H9 (cell line): ENCODE data around the gene KRT24. TPM values are rescaled to one million over a fixed set of nuclear protein-coding genes. Genes with fewer than 3 reads are reported as not detected.

ENCODE experiments used
- DNase-seq: peaks from one replicate; pipeline ENCODE4 v3.0.0-alpha.2; 2017
- H2AFZ ChIP-seq: one replicate; pipeline ENCODE4 v1.6.1; 2013; ENCODE audit warnings: mild to moderate bottlenecking, low read length, control low read depth, moderate library complexity
- H2AK5ac ChIP-seq: 2 replicates; pipeline ENCODE4 v1.6.1; 2013; ENCODE audit warnings: low read length, control low read depth, mixed read lengths; ENCODE audit not compliant: insufficient read length
- H2BK120ac ChIP-seq: one replicate; pipeline ENCODE4 v1.6.1; 2013; ENCODE audit warnings: low read depth, mild to moderate bottlenecking, low read length, control low read depth, inconsistent platforms; ENCODE audit not compliant: poor library complexity, severe bottlenecking
- H2BK12ac ChIP-seq: 2 replicates; pipeline ENCODE4 v1.6.1; 2013; ENCODE audit warnings: low read length, control low read depth, mixed read lengths, low read depth; ENCODE audit not compliant: insufficient read length
- H2BK15ac ChIP-seq: 2 replicates; pipeline ENCODE4 v1.6.1; 2013; ENCODE audit warnings: low read depth, low read length, control low read depth
- H2BK20ac ChIP-seq: one replicate; pipeline ENCODE4 v1.6.1; 2013; ENCODE audit warnings: low read depth, mild to moderate bottlenecking, low read length, control low read depth, inconsistent platforms; ENCODE audit not compliant: poor library complexity, severe bottlenecking
- H2BK5ac ChIP-seq: 2 replicates; pipeline ENCODE4 v1.6.1; 2013; ENCODE audit warnings: low read length, control low read depth, mixed read lengths; ENCODE audit not compliant: insufficient read length
- H3K14ac ChIP-seq: 2 replicates; pipeline ENCODE4 v1.6.1; 2013; ENCODE audit warnings: low read length, control low read depth; ENCODE audit not compliant: insufficient read depth
- H3K18ac ChIP-seq: 2 replicates; pipeline ENCODE4 v1.6.1; 2013; ENCODE audit warnings: low read depth, mild to moderate bottlenecking, mixed read lengths, low read length, control low read depth; ENCODE audit not compliant: insufficient read length
- H3K23ac ChIP-seq: 2 replicates; pipeline ENCODE4 v1.6.1; 2013; ENCODE audit warnings: low read length, control low read depth, mixed read lengths, low read depth; ENCODE audit not compliant: insufficient read length
- H3K23me2 ChIP-seq: 2 replicates; pipeline ENCODE4 v1.6.1; 2013; ENCODE audit warnings: low read depth, mild to moderate bottlenecking, mixed read lengths, low read length, control low read depth; ENCODE audit not compliant: insufficient read length, poor library complexity, severe bottlenecking
- H3K27ac ChIP-seq: 2 replicates; pipeline ENCODE4 v1.5.1; 2013; ENCODE audit warnings: low read length, control low read depth, mixed read lengths, low read depth; ENCODE audit not compliant: insufficient read length
- H3K27me3 ChIP-seq: 2 replicates; pipeline ENCODE4 v1.6.1; 2013; ENCODE audit warnings: low read length, control low read depth, inconsistent platforms; ENCODE audit not compliant: insufficient read depth
- H3K4ac ChIP-seq: 2 replicates; pipeline ENCODE4 v1.6.1; 2013; ENCODE audit warnings: low read depth, mild to moderate bottlenecking, control low read depth, inconsistent platforms, low read length, moderate library complexity
- H3K4me1 ChIP-seq: 2 replicates; pipeline ENCODE4 v1.6.1; 2013; ENCODE audit warnings: low read length, control low read depth, inconsistent platforms; ENCODE audit not compliant: insufficient read depth
- H3K4me2 ChIP-seq: 2 replicates; pipeline ENCODE4 v1.6.1; 2013; ENCODE audit warnings: low read length, control low read depth, mixed read lengths; ENCODE audit not compliant: insufficient read length, insufficient read depth
- H3K56ac ChIP-seq: 2 replicates; pipeline ENCODE4 v1.6.1; 2013; ENCODE audit warnings: low read depth, mild to moderate bottlenecking, mixed read lengths, low read length, control low read depth; ENCODE audit not compliant: insufficient read length
- H3K79me1 ChIP-seq: 2 replicates; pipeline ENCODE4 v1.6.1; 2013; ENCODE audit warnings: low read depth, mild to moderate bottlenecking, moderate library complexity, low read length, control low read depth, inconsistent platforms; ENCODE audit not compliant: insufficient read depth, poor library complexity, severe bottlenecking
- H3K79me2 ChIP-seq: 2 replicates; pipeline ENCODE4 v1.6.1; 2013; ENCODE audit warnings: low read length, control low read depth, inconsistent platforms; ENCODE audit not compliant: insufficient read depth
- H3K9ac ChIP-seq: 2 replicates; pipeline ENCODE4 v1.6.1; 2013; ENCODE audit warnings: low read length, control low read depth, mixed read lengths; ENCODE audit not compliant: insufficient read length; ENCODE audit errors: extremely low read depth
- H3K9me3 ChIP-seq: one replicate; pipeline ENCODE4 v1.6.1; 2013; ENCODE audit warnings: low read depth, low read length, inconsistent platforms; ENCODE audit not compliant: control insufficient read depth
- H3T11ph ChIP-seq: one replicate; pipeline ENCODE4 v1.6.1; 2013; ENCODE audit warnings: mild to moderate bottlenecking, low read length, control low read depth, inconsistent platforms
- H4K20me1 ChIP-seq: one replicate; pipeline ENCODE4 v1.6.1; 2013; ENCODE audit not compliant: control insufficient read depth, insufficient read length, insufficient read depth
- H4K5ac ChIP-seq: 2 replicates; pipeline ENCODE4 v1.6.1; 2013; ENCODE audit warnings: low read depth, mild to moderate bottlenecking, mixed read lengths, low read length, control low read depth; ENCODE audit not compliant: insufficient read length
- H4K8ac ChIP-seq: replicated peaks from 2 replicates; pipeline ENCODE4 v1.6.1; 2013; ENCODE audit warnings: low read length, control low read depth, mixed read lengths, low read depth; ENCODE audit not compliant: insufficient read length
- H4K91ac ChIP-seq: 2 replicates; pipeline ENCODE4 v1.6.1; 2013; ENCODE audit warnings: low read depth, mild to moderate bottlenecking, moderate library complexity, mixed read lengths, low read length, control low read depth; ENCODE audit not compliant: insufficient read length
- H3K27ac Mint-ChIP-seq, 3 experiments: 2 replicates in 2 of 3; 3 replicates in 1 of 3; pipeline ENCODE4 v1.8.0; 2020 to 2021; ENCODE audit warnings: mixed read lengths in 3 of 3, mild to moderate bottlenecking in 1 of 3, moderate library complexity in 1 of 3
- H3K27me3 Mint-ChIP-seq: 2 replicates; pipeline ENCODE4 v1.8.0; 2021; ENCODE audit warnings: low read depth, mild to moderate bottlenecking, moderate library complexity, mixed read lengths
- H3K36me3 Mint-ChIP-seq, 3 experiments: 2 replicates in 2 of 3; 3 replicates in 1 of 3; pipeline ENCODE4 v1.8.0; 2020 to 2021; ENCODE audit warnings: low read depth in 3 of 3, mixed read lengths in 3 of 3; ENCODE audit not compliant: insufficient read depth in 1 of 3
- H3K4me1 Mint-ChIP-seq, 2 experiments: 2 replicates each; pipeline ENCODE4 v1.8.0; 2020; ENCODE audit warnings: mixed read lengths in 2 of 2
- H3K4me3 Mint-ChIP-seq, 2 experiments: 2 replicates in 1 of 2; 3 replicates in 1 of 2; pipeline ENCODE4 v1.8.0; 2020 to 2021; ENCODE audit warnings: mild to moderate bottlenecking in 2 of 2, mixed read lengths in 2 of 2, moderate library complexity in 1 of 2
- H3K9me3 Mint-ChIP-seq, 2 experiments: 2 replicates in 1 of 2; 3 replicates in 1 of 2; pipeline ENCODE4 v1.8.0; 2020; ENCODE audit warnings: mild to moderate bottlenecking in 2 of 2, mixed read lengths in 2 of 2, moderate library complexity in 1 of 2
- WGBS: extraction: QIAGEN DNeasy Blood & Tissue Kit; methylation state at CpG from one replicate; pipeline ENCODE4 v1.1.7; 2013; ENCODE audit warnings: missing lambda C conversion rate, low lambda C conversion rate, mixed read lengths; ENCODE audit not compliant: insufficient read length; ENCODE audit errors: extremely low coverage; 5-methylcytosine and 5-hydroxymethylcytosine counted together
- total RNA-seq: library from RNA; stranded (reverse); gene quantifications from 2 replicates; pipeline ENCODE4 v1.2.1, GENCODE V29; 2021
- TF ChIP-seq, protein P1 (sequence below): fragments of 200-600 bp; sonication (generic); conservative IDR thresholded peaks from 3 replicates; pipeline ENCODE4 v1.8.0; 2021; ENCODE audit warnings: antibody characterized with exemption, mild to moderate bottlenecking

Gene KRT24
- total RNA-seq, 1 experiment from 2014 or later: not detected

DNA sequence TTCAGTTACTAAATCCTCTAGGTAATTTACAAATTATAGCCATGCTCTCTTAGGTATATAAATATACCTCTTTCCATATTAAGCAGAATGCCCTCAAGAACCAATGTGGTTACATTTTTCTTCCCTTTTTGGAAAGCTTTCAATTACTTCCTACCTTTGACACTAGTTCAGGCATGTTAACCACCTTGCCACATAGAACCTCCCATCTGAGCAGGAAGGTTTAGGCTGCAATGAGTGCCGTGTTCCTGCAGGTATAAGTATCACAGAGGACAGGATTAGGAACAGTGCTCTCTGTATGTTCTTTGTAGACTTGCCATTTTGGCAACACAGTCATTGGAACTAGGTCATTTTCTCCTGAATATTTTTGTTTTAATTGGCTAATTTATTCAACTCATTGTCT, 31.5 kb upstream of the KRT24 start:
- no CpG with 5 or more reads among the region's 1 CpG for WGBS
- Histone ChIP-seq H3K79me2 (no peaks in the 10 kb centered on the region), H2AFZ (no peak overlapping the region), H3K23me2 (no peaks in the 10 kb centered on the region), H3K56ac (no peak overlapping the region), H3K9me3 (no peaks in the 10 kb centered on the region), H4K5ac (no peak overlapping the region), H2BK20ac (no peak overlapping the region), H2AK5ac (no peak overlapping the region), H3T11ph (no peak overlapping the region), H2BK120ac (no peak overlapping the region), H2BK12ac (no peak overlapping the region), H4K8ac (no peak overlapping the region), H2BK15ac (no peak overlapping the region), H4K20me1 (no peaks in the 10 kb centered on the region), H4K91ac (no peak overlapping the region), H2BK5ac (no peak overlapping the region), H3K18ac (no peak overlapping the region), H3K27ac (no peak overlapping the region), H3K14ac (no peak overlapping the region), H3K4me2 (no peak overlapping the region), H3K4me1 (no peaks in the 10 kb centered on the region), H3K23ac (no peak overlapping the region), H3K9ac (no peak overlapping the region), H3K27me3 (no peaks in the 10 kb centered on the region), H3K4ac (no peak overlapping the region), H3K79me1 (no peaks in the 10 kb centered on the region)
- H3K27ac Mint-ChIP-seq: no peak overlapping the region
- peaks cover 4 to 14% of the 10 kb centered on the region in 2 experiments; a peak in 4 of 5 replicates for H3K9me3 Mint-ChIP-seq
- H3K4me1 Mint-ChIP-seq: no peaks in the 10 kb centered on the region
- peaks cover 25% of the 10 kb centered on the region for H3K27me3 Mint-ChIP-seq
- H3K36me3 Mint-ChIP-seq: no peaks in the 10 kb centered on the region
- no peak for DNase-seq
- no peak overlapping the region for H3K4me3 Mint-ChIP-seq
- TF ChIP-seq, protein P1, sequence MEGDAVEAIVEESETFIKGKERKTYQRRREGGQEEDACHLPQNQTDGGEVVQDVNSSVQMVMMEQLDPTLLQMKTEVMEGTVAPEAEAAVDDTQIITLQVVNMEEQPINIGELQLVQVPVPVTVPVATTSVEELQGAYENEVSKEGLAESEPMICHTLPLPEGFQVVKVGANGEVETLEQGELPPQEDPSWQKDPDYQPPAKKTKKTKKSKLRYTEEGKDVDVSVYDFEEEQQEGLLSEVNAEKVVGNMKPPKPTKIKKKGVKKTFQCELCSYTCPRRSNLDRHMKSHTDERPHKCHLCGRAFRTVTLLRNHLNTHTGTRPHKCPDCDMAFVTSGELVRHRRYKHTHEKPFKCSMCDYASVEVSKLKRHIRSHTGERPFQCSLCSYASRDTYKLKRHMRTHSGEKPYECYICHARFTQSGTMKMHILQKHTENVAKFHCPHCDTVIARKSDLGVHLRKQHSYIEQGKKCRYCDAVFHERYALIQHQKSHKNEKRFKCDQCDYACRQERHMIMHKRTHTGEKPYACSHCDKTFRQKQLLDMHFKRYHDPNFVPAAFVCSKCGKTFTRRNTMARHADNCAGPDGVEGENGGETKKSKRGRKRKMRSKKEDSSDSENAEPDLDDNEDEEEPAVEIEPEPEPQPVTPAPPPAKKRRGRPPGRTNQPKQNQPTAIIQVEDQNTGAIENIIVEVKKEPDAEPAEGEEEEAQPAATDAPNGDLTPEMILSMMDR: no peak
